ENCODE measurements around the gene IFT27.
"Not testable (repeated sequence)": the region's sequence is repeated elsewhere in the genome, so short reads cannot be mapped to it uniquely, and the experiment has no call there.

Gene IFT27

DNA sequence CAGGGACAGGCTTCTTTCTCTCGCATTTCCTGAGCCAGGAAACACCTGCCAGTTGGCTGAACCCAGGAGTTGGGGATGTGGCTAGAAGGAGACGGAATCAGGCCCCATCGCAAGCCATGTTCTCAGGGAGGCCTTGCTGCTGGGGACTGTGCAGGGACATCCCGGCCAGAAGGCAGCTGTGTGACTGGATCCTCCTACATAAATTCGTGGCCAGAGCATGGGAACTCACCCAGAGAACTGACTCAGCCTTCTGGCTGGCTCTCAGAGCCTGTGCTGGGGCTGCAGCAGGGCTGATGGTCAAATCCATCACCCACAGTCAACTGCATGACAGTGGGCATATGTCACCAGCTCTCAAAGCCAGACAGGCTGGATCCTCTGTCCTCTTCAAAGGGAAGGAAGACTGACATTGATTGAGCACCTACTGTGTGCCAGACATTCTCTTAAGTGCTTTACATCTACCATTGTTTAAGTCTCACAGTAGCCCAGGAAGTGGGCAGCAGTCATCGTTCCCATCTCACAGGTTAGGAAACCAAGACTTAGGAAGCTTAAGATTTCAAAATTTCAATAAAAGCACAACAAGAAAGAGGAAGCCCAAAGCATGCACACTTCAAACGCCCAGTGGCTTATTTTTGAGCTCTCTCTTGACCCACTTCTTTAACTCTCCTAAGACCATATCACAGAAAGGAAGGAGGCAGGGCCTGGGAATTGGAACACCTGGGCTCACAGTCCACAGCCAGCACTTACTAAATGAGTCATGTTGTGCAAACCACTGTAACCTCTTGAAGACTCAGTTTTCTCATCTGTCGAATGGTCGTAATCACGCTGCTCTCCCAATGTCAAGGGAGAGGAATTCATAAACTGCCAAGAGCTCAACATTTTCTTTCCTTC is 41.5 kb downstream of the IFT27 start:
- DNase-seq = no peak
- in situ Hi-C loops (cut with HindIII; ENCODE audit: low pct_ligation_motif_present, low pct_unique_long_range_greater_than_20kb, low sequenced_read_pairs) = no loop called here

DNA sequence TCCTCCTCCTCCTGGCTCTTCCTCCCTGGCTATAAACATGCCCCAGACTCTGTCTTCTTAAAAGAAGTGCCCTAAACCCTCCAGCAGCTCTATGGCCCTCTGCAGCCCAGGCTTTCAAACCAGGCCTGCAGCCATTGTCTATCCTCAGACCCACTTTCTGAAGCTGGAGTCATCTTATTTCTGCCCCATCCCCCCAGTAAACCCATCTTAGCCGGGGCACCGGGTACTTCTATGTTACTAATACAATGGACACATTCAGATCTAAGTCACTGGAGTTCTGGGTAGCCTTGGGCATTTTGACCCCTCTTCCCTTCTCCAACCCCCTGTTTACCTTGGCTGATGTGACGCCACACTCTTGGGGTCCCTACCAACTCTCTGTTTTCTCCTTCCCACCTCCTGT is 42.6 kb downstream of the IFT27 start:
- DNase-seq = no peak
- in situ Hi-C loops (cut with HindIII; ENCODE audit: low pct_ligation_motif_present, low pct_unique_long_range_greater_than_20kb, low sequenced_read_pairs) = no loop called here

DNA sequence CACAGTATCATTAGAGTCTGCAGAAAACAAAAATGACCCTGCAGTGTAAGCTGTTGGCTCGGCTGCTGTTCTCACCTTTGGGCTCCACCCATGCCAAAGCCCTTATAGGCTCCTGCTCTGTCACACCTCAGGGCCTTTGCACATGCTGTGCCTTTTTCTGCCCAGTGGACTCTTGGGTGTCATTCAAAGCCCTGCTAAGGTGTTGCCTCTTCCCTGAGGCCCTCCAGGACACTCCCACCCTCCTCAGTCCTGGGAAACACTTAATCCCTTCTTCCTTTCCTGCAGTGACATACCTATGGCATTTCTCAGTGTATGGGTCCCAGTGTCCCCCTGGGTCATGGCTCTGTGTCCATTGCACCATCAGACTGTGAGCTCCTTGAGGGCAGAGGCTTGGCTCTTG is 43.3 kb downstream of the IFT27 start:
- no peak for DNase-seq
- in situ Hi-C loops (cut with HindIII; ENCODE audit: low pct_ligation_motif_present, low pct_unique_long_range_greater_than_20kb, low sequenced_read_pairs) = no loop called here

DNA sequence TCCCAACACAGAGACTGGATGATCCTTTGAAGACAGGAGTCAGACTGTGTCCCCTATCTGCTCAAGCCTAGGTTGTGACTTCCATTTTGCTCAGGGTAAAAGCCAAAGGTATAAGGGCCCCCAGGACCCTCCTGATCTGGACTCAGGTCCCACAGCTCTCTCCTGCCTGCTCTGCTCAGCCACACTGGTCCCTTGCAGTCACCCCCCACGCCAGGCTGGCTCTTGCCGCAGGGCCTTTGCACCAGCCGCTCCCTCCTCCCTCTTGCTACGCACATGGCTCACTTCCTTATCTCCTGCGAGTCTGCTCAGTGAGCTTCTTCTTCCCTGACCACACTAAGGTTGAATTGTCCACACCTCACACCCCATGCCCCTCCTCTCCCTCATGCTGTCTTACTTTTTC is 44.0 kb downstream of the IFT27 start:
- in situ Hi-C loops (cut with HindIII; ENCODE audit: low pct_ligation_motif_present, low pct_unique_long_range_greater_than_20kb, low sequenced_read_pairs) = no loop called here
- DNase-seq = no peak

DNA sequence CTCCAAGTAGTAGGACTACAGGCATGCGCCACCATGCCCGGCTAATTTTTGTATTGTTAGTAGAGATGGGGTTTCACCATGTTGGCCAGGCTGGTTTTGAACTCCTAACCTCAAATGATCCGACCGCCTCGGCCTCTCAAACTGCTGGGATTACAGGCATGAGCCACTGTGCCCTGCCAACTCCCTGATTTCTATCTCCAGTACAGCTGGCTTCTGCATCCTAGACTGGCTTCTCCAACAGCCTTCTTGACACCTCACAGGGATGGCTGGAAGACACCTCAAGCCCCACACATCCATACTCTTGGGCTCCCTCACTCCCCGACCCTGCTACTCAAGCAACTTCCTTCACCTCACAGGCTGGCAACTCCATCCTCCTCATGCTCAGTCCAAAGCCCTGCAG is 44.6 kb downstream of the IFT27 start:
- in situ Hi-C loops (cut with HindIII; ENCODE audit: low pct_ligation_motif_present, low pct_unique_long_range_greater_than_20kb, low sequenced_read_pairs); DNase-seq: not testable (repeated sequence)

DNA sequence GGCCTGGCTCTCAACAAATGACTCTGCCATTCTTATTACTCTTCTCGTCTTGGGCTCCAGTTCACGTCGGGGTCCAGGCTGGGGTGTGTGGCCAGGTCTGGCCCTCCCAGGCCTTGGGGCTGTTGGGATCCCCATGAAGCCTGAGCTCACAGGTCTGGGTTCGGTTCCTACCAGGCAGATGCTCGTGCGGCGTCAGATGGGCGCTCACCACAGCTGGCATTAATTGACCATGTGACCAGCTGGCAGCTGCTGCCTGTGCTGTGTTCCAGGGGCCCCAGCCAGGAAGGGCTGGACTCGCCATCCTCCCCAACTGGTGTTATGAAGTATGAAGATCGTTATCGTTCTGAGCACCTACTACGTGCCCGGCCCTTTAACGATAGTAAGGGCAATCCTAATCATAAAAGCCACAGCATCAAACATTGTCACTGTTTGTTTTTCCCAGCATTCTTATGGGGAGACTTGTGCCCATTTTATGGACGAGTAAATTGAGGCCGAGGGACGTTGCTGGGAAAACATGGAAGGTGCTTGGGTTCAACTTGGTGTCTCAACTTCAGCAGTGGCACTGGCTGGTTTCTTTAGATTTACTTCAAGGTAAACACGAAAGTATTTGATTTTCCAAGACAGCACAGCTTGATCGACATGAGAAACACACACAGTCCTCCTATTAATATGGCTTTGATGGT is 45.6 kb downstream of the IFT27 start:
- DNase-seq = no peak
- in situ Hi-C loops (cut with HindIII; ENCODE audit: low pct_ligation_motif_present, low pct_unique_long_range_greater_than_20kb, low sequenced_read_pairs) = no loop called here

DNA sequence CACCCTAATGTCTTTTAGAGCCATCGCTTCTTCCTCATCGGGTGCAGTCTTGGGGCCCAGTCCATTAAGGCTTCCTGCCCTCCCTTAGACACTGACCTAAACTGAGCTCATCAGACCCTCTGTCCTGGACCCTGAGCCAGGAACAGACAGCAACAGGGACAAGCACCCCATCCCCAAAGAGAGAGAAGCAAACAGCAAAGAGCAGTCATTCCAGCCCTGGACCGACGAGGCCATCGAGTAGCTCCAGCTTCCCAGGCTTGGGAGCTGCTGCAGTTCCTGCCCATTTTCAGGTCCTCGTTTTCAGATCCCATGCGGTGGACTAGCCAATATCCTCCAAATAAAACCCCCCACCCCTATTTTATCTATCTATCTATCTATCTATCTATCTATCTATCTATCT is 46.6 kb downstream of the IFT27 start:
- in situ Hi-C loops (cut with HindIII; ENCODE audit: low pct_ligation_motif_present, low pct_unique_long_range_greater_than_20kb, low sequenced_read_pairs) = no loop called here
- no peak for DNase-seq

DNA sequence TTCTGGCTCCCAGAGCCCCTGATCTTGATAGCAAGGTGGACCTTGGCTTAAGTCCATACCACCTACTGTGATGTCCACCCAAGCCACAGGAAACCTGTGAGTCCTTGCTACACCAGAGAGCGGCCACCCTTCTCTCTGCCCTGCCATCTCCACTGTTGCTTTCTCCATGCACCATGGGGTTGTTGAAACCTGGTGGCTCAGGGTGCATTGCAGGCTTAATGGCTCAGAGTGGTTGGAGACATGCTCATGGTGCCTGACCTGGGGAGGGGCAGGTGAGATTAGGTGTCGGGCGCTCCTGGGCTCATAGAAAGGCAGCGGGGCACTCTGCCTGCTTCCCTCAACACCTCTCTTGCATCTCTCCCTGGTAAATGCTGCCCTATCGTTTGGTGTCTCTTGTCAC is 47.4 kb downstream of the IFT27 start:
- DNase-seq = no peak
- in situ Hi-C loops (cut with HindIII; ENCODE audit: low pct_ligation_motif_present, low pct_unique_long_range_greater_than_20kb, low sequenced_read_pairs) = no loop called here

DNA sequence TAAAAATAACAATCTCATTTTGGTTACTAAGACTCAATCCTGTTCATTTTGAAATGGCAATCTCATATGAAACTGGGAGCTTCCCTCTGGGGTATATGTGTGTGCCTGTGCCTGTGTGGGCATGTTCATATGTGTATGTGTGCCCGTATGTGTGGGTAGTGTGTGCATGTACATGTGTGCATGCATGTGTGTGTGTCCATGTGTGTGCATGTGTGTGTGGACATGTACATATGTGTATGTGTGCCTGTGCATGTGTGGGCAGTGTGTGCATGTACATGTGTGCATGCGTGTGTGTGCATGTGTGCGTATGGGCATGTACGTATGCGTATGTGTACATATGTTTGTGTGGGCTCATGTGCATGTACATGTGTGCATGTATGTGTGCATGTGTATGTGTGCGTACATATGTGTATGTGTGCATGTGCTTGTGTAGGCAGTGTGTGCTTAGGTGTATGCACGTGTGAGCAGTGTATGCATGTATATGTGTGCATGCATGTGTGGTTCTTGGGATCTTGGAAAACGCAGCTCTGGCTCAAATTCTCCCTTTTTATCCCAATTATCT is 47.9 kb downstream of the IFT27 start:
- no peak for DNase-seq
- in situ Hi-C loops (cut with HindIII; ENCODE audit: low pct_ligation_motif_present, low pct_unique_long_range_greater_than_20kb, low sequenced_read_pairs) = no loop called here

DNA sequence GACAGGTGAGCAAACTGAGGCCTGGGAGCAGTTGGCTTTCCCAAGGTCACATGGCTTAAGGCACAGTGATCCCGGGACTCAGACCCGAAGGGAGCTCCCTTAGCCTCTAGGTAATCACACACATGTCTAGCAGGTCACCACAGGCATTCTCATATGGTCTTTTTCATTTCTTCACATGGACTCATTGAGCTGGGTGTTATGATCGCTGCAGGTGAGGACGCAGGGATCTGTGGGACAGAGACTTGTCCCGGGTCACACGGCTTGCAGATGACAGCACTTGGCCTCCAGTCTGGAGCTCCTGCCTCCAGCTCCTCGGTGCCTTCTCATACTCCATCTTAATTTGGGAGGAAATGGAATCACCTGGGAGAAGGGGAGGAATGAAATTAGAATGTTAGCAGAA is 48.8 kb downstream of the IFT27 start:
- no peak for DNase-seq
- in situ Hi-C loops (cut with HindIII; ENCODE audit: low pct_ligation_motif_present, low pct_unique_long_range_greater_than_20kb, low sequenced_read_pairs) = no loop called here

DNA sequence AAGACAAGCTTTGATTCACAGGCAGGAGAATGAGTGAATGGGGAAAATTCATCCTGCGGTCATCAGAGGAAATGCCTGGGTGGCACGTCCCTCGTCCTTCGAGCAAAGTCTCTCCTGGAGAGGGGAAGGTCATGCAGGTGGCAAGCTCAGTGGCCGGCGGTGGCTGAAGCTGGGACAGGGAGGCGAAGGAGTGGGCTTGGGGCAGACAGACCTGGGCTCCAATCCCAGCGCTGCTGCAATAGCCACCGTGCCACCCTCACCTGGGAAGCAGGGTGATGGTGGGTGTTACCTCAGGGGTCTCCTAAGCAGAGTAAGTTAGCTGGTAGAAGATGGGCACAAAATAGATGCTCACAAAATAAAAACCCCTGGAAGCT is 49.9 kb downstream of the IFT27 start:
- DNase-seq = no peak
- in situ Hi-C loops (cut with HindIII; ENCODE audit: low pct_ligation_motif_present, low pct_unique_long_range_greater_than_20kb, low sequenced_read_pairs) = no loop called here

DNA sequence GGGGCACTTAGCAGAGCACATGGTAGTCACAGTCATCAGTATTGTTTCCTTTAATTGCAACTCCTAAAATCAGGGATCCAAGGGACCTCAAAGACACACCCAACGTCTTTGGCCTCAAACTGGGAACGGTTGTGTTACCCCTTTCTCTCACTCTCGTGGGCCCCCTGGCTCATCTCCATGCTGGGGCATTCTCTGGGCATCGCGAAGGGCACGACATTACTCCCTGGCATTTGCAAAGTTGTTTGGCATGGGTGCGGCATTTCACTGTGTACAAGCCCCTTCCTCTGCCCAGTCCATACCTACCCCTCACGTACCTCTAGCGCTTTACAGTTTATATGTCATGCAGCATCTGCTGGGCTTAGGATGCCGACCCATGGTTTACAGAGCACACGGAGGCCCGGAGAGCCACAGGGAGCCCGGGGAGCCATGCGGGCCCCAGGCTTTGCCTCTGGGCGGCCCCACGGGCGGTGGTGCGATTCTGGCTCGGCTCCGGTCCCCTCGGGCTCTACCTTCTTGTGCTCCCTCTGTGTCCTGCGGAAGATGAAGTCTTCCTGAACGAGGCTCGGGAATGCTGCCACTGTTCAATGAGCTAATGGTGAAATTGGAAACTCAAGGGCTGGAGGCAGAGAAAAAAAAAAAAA is 50.4 kb downstream of the IFT27 start:
- no peak for DNase-seq
- in situ Hi-C loops (cut with HindIII; ENCODE audit: low pct_ligation_motif_present, low pct_unique_long_range_greater_than_20kb, low sequenced_read_pairs) = no loop called here

DNA sequence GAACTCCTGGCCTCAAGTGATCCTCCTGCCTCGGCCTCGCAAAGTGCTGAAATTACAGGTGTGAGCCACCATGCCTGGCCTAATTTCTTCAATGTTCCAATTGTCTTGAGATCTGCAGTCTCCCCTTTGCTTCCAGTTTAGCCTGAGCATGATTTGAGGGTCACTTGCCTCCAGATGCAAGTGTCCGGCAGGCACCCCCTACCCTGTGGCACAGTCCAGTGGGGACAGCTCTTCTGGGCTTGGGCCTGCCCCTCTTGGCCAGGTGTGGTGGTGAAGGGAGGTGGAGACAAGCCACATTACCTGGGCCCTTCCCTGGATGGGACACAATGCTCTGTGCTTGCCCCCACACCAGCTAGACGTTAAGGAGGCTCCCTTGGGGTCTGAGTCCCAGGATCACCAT is 51.1 kb downstream of the IFT27 start:
- in situ Hi-C loops (cut with HindIII; ENCODE audit: low pct_ligation_motif_present, low pct_unique_long_range_greater_than_20kb, low sequenced_read_pairs) = no loop called here
- DNase-seq = no peak

DNA sequence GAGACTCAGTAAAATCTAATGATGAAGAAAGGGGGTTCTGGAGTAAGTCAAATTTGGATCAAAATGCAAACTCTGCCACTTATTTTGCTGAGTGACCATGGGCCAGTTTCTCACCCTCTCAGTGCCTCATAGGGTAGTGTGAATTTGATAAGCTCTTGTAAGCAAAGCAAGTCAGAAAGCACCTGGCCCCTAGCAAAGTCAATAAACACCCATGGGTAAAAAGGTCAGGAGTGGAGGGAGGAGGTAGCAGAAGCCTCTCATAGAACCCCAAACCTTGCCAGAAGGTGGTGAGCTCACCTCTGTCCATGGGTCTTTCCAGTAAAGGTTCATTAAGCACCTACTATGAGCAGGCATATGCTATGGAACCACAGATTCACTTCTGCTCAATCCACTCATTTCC is 53.9 kb downstream of the IFT27 start:
- in situ Hi-C loops (cut with HindIII; ENCODE audit: low pct_ligation_motif_present, low pct_unique_long_range_greater_than_20kb, low sequenced_read_pairs) = no loop called here
- no peak for DNase-seq

DNA sequence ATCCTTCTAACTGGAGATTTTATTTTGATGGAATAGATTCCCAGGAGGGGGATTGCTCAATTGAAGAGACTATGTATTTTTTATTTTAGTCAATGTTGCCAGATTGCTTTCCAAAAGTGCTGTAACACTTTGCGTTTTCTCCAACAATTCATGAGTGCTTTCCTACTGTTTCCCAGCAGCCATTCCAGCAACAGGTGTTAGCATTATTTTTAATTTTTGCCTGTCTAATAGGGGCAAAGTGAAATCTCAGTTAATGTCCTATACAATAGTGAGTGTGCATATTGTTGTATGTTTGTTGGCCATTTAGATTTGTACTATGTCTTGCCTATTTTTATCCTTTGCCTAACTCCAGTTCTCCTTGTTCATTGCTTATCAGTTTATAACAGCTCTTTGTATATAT is 60.3 kb downstream of the IFT27 start:
- in situ Hi-C loops (cut with HindIII; ENCODE audit: low pct_ligation_motif_present, low pct_unique_long_range_greater_than_20kb, low sequenced_read_pairs) = no loop called here
- no peak for DNase-seq

DNA sequence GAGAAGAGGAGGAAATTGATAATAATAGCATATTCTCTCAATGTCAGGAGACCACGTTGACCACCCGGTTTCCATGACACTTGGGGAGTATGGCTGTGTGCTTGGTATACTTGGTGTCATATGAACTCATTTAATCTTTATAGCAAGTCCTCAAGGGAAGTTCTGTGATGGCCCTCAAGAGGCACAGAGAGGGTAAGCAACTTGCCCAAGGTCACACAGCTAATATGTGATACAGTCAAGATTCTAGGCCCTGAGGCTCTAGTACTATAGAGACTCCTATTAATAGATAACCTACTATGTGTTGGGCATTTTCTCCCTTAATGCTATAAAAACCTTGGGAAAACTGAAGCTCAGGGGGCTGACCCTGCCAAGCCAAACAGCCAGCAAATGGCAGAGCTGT is 61.8 kb downstream of the IFT27 start:
- no peak for DNase-seq
- in situ Hi-C loops (cut with HindIII; ENCODE audit: low pct_ligation_motif_present, low pct_unique_long_range_greater_than_20kb, low sequenced_read_pairs) = no loop called here

DNA sequence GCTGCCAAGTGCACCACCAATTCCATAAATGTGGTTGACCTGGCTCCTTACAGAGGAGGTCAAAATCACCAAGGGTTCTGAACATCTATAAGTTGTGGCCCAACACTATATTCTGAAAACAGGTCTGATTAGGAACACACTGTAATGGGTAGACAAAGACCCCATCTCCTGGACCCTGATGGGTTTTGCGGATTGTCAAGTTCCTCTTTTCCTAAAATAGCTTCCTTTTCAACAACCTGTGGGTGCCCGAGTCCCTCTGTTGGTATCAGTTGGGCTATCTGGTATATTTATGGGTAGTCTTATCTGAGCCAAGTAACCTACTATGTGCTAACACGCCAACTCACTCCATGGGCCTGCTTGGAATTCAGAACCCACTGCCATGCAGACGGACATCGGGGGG is 62.5 kb downstream of the IFT27 start:
- no peak for DNase-seq
- in situ Hi-C loops (cut with HindIII; ENCODE audit: low pct_ligation_motif_present, low pct_unique_long_range_greater_than_20kb, low sequenced_read_pairs) = no loop called here

All from ACHN (cell line).